ENCODE measurements around the gene WASF3.

DNA sequence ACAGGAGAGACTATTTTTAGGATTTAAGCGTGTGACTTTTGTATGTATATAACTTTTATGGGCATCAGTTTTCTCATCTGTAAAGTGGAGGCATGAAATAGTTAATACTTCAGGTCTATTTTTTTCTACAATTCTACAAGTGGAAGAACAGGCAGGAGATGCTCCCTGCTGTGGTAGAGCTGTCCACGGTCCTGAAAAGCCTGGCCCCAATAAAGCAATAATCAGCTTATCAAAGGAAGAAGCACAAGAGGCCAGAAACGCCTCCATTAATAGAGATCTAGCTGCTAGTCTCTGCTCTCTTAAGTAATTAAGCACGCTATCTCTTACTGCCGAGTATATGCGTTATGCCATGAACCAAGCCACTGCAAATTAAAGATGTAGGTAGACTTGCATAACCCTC, 28.0 kb upstream of the WASF3 start:
- TF ChIP-seq, protein P1, sequence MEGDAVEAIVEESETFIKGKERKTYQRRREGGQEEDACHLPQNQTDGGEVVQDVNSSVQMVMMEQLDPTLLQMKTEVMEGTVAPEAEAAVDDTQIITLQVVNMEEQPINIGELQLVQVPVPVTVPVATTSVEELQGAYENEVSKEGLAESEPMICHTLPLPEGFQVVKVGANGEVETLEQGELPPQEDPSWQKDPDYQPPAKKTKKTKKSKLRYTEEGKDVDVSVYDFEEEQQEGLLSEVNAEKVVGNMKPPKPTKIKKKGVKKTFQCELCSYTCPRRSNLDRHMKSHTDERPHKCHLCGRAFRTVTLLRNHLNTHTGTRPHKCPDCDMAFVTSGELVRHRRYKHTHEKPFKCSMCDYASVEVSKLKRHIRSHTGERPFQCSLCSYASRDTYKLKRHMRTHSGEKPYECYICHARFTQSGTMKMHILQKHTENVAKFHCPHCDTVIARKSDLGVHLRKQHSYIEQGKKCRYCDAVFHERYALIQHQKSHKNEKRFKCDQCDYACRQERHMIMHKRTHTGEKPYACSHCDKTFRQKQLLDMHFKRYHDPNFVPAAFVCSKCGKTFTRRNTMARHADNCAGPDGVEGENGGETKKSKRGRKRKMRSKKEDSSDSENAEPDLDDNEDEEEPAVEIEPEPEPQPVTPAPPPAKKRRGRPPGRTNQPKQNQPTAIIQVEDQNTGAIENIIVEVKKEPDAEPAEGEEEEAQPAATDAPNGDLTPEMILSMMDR (conservative IDR thresholded peaks at IDR 0.05; ENCODE audit: low read depth, low read length) = no peak
- TF ChIP-seq EZH2 (IDR thresholded peaks at IDR 0.05; ENCODE audit: low read length, unreplicated experiment) = no peak

Measured in PC-3 (cell line).